ENCODE results near the gene ATP8A1.
A peak's percentile ranks its signal among the peaks of the same experiment; 100 is the strongest.

Gene ATP8A1

GRCh38 chr4:42425146-42426065 is 231.5 kb downstream of the ATP8A1 start:
- H3K4me3 ChIP-seq (ENCODE audit: low read depth, low read length), result no peak overlapping the region
- no peak for DNase-seq (ENCODE audit: low read depth)
- no peak for TF ChIP-seq CTCF (conservative IDR thresholded peaks at IDR 0.05; ENCODE audit: low read depth, low read length)

GRCh38 chr4:42420140-42420539 is 236.8 kb downstream of the ATP8A1 start:
- H3K4me3 ChIP-seq (ENCODE audit: low read depth, low read length), result no peak overlapping the region
- no peak for TF ChIP-seq CTCF (conservative IDR thresholded peaks at IDR 0.05; ENCODE audit: low read depth, low read length)
- DNase-seq (ENCODE audit: low read depth), result no peak

- DNase-seq (ENCODE audit: low read depth), result no peak
- no peak overlapping the region for H3K4me3 ChIP-seq (ENCODE audit: low read depth, low read length)
- TF ChIP-seq CTCF (conservative IDR thresholded peaks at IDR 0.05; ENCODE audit: low read depth, low read length), result no peak
These were observed 239.4 kb downstream of the ATP8A1 start for GRCh38 chr4:42417550-42417949.

GRCh38 chr4:42416017-42416416 is 240.9 kb downstream of the ATP8A1 start:
- TF ChIP-seq CTCF (conservative IDR thresholded peaks at IDR 0.05; ENCODE audit: low read depth, low read length), result no peak
- H3K4me3 ChIP-seq (ENCODE audit: low read depth, low read length), result no peak overlapping the region
- no peak for DNase-seq (ENCODE audit: low read depth)

GRCh38 chr4:42415281-42415680 is 241.6 kb downstream of the ATP8A1 start:
- no peak for TF ChIP-seq CTCF (conservative IDR thresholded peaks at IDR 0.05; ENCODE audit: low read depth, low read length)
- no peak overlapping the region for H3K4me3 ChIP-seq (ENCODE audit: low read depth, low read length)
- DNase-seq (ENCODE audit: low read depth), result no peak

GRCh38 chr4:42412251-42412650 is 244.7 kb downstream of the ATP8A1 start:
- peak; percentile 83 for DNase-seq (ENCODE audit: low read depth)
- no peak overlapping the region for H3K4me3 ChIP-seq (ENCODE audit: low read depth, low read length)
- TF ChIP-seq CTCF (conservative IDR thresholded peaks at IDR 0.05; ENCODE audit: low read depth, low read length), result no peak

GRCh38 chr4:42411803-42412202 is 245.1 kb downstream of the ATP8A1 start:
- no peak overlapping the region for H3K4me3 ChIP-seq (ENCODE audit: low read depth, low read length)
- peak; percentile 30 for DNase-seq (ENCODE audit: low read depth)
- no peak for TF ChIP-seq CTCF (conservative IDR thresholded peaks at IDR 0.05; ENCODE audit: low read depth, low read length)
